H1 (cell line): ENCODE measurements around the gene CEBPE. TPM values are rescaled to one million over a fixed set of nuclear protein-coding genes. Genes with fewer than 3 reads are reported as not detected.

ENCODE experiments used
- BACH1 ChIP-seq: IDR thresholded peaks from 2 replicates; pipeline ENCODE4 v1.6.1; 2012; ENCODE audit warnings: low read length, improper control_type of control experiment
- CREB1 ChIP-seq: IDR thresholded peaks from 2 replicates; pipeline ENCODE4 v1.6.1; 2012; ENCODE audit warnings: inconsistent platforms
- EZH2 ChIP-seq: fragments of 200-600 bp; sonication (generic); IDR thresholded peaks from 2 replicates; pipeline ENCODE4 v1.7.1; 2012; ENCODE audit warnings: low read depth, mild to moderate bottlenecking, moderate library complexity, low read length, inconsistent platforms; ENCODE audit not compliant: severe bottlenecking
- TBP ChIP-seq: IDR thresholded peaks from 2 replicates; pipeline ENCODE4 v1.6.1; 2011; ENCODE audit warnings: low read depth, low read length, improper control_type of control experiment
- polyA plus RNA-seq, 7 experiments: library from polyadenylated mRNA; depleted of rRNA in 3 of 7; stranded (reverse) in 5 of 7; unstranded in 2 of 7; fragments of >200 nt in 5 of 7; fragments of 200-250 nt in 2 of 7; gene quantifications; 1 replicate in 5 of 7; 2 replicates in 1 of 7; 4 replicates in 1 of 7; pipeline versions ENCODE4 v1.2.1 to v1.2.3, GENCODE V29; 2011 to 2013; ENCODE audit warnings: missing spikeins in 2 of 7, mixed read lengths in 2 of 7
- total RNA-seq: library from RNA; stranded (reverse); fragmentation: NEBNext Ultra II Directional; extraction: Animal tissue kit (Norgen Biotek cat#: 25700); gene quantifications from 2 replicates; pipeline ENCODE4 v1.2.1, GENCODE V29; 2021

The CEBPE gene
- total and polyA plus RNA-seq, 2 of the 8 experiments (the other 6 are each of a cell fraction or from before 2014, with no cell fraction given), result 0.05 TPM; not detected in 1

GRCh38 chr14:23142826-23143225 lies 23.8 kb upstream of the CEBPE start (continued):
- no peak for TF ChIP-seq CREB1
- no peak for TF ChIP-seq TBP
- TF ChIP-seq EZH2, result no peak
- no peak for TF ChIP-seq BACH1
